ENCODE results near the gene PKLR.
"Not testable (repeated sequence)": the region's sequence is repeated elsewhere in the genome, so short reads cannot be mapped to it uniquely, and the experiment has no call there.

Gene PKLR

DNA sequence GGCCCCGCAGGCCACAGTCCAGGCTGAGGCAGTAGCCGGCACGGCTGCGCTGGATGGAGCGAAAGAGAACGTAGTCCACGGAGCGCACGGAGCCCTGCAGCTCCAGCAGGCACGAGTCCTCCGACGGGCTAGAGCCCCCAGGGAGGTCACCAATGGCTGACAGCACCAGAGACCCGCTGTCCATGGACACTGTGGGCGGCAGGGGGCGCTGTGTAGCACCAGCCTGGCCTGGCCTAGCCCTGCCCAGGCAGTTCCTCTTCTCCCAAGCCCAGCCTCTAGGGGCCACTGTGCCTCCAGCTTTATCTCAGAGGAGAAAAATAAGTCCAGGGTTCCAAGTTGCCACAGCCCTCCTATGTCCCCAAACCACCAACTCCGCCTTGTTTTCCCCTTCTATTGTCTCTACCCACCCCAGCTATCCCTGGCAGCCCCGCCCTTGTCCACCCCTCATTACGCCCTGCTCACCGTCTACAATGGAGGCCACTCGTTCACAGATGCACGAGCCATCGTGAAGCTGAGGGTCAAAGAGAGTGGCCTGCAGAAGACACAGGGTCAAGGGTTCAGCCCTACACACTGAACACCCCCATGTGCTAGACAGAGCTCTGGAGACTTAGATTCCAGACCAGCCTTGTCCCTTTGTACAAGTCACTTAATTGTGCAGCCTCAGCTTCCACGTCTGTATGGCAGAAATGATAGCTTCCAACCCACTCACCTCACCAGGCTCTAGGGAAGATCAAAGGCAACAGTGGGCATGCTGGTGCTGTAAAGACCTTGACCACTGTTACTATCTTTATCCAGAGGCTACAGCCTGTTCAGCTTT lies 50.4 kb downstream of the PKLR start:
- H3K27ac Mint-ChIP-seq = peak overlapping the region; percentile 80
- H3K27me3 Mint-ChIP-seq = no peaks in the 10 kb centered on the region
- intact Hi-C loops (cut with micrococcal nuclease) = loop anchor here (2.0 to 5.0 kb wide), 3 partner anchors 74 to 341 kb away; no protein-coding TSS in a partner anchor
- peaks cover 41% of the 10 kb centered on the region for H3K4me1 Mint-ChIP-seq (ENCODE audit: low read depth)
- peaks cover 31% of the 10 kb centered on the region for H3K36me3 Mint-ChIP-seq (ENCODE audit: low read depth)
- no peaks in the 10 kb centered on the region for H3K9me3 Mint-ChIP-seq
- peak overlapping the region; percentile 59 for H3K4me3 Mint-ChIP-seq

DNA sequence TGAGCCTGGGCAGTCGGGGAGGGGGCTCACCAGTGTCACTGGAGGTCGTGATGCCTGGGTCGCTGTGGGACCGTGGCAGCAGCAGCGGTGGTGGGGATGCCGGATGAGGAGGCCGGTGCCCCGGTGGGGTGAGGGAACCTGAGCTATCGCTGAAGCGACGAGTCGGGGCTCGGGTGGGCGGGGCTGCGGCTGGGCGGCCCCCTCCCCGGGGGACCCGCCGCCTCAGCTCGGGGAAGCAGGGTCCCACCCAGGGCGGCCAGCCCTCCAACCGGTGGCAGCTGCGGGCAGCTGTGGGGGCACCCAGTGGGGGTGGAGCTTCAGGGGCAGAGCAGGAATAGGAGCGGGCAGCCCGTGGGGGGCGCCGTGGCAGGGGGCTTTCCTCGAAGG lies 51.0 kb downstream of the PKLR start:
- intact Hi-C loops (cut with micrococcal nuclease) = loop anchor here (2.0 to 5.0 kb wide), 3 partner anchors 75 to 342 kb away; no protein-coding TSS in a partner anchor
- Mint-ChIP-seq H3K36me3 (ENCODE audit: low read depth) (peaks cover 25% of the 10 kb centered on the region), H3K4me3 (peak overlapping the region; percentile 65), H3K27ac (peak overlapping the region; percentile 80), H3K4me1 (ENCODE audit: low read depth) (peaks cover 39% of the 10 kb centered on the region), H3K27me3 (no peaks in the 10 kb centered on the region), H3K9me3 (no peaks in the 10 kb centered on the region)

- Mint-ChIP-seq H3K9me3 (no peaks in the 10 kb centered on the region), H3K4me3 (no peak overlapping the region), H3K27ac (no peak overlapping the region), H3K27me3 (no peaks in the 10 kb centered on the region), H3K4me1 (ENCODE audit: low read depth) (peaks cover 42% of the 10 kb centered on the region), H3K36me3 (ENCODE audit: low read depth) (peaks cover 21% of the 10 kb centered on the region)
- intact Hi-C loops (cut with micrococcal nuclease) = no loop called here
Observed at GRCh38 chr1:155247667-155248553, 53.3 kb downstream of the PKLR start.

- H3K4me3 Mint-ChIP-seq; H3K27me3 Mint-ChIP-seq; H3K27ac Mint-ChIP-seq; intact Hi-C loops (cut with micrococcal nuclease); H3K9me3 Mint-ChIP-seq: not testable (repeated sequence)
- H3K36me3 Mint-ChIP-seq (ENCODE audit: low read depth) = peaks cover 21% of the 10 kb centered on the region
- H3K4me1 Mint-ChIP-seq (ENCODE audit: low read depth) = peaks cover 47% of the 10 kb centered on the region
Observed at GRCh38 chr1:155246796-155247195, 54.4 kb downstream of the PKLR start.

DNA sequence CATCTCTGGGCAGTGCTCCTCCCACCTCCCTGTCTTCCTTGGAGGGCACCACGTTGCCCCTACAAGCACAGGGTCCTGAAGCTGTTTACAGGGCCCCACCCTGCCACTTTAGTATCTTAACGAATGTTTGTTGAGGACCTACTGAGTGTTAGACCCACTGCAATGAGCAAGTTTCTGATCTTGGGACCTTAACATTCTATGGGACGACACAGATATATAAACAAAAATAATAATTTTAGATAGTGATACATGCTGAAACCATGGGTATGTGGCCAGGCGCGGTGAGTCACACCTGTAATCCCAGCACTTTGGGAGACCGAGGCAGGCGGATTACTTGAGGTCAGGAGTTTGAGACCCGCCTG lies 56.1 kb downstream of the PKLR start:
- intact Hi-C loops (cut with micrococcal nuclease) = no loop called here
- Mint-ChIP-seq H3K36me3 (ENCODE audit: low read depth) (peaks cover 21% of the 10 kb centered on the region), H3K27ac (peak overlapping the region; percentile 74), H3K4me3 (peak overlapping the region; percentile 78), H3K9me3 (no peaks in the 10 kb centered on the region), H3K4me1 (ENCODE audit: low read depth) (peaks cover 51% of the 10 kb centered on the region), H3K27me3 (no peaks in the 10 kb centered on the region)

DNA sequence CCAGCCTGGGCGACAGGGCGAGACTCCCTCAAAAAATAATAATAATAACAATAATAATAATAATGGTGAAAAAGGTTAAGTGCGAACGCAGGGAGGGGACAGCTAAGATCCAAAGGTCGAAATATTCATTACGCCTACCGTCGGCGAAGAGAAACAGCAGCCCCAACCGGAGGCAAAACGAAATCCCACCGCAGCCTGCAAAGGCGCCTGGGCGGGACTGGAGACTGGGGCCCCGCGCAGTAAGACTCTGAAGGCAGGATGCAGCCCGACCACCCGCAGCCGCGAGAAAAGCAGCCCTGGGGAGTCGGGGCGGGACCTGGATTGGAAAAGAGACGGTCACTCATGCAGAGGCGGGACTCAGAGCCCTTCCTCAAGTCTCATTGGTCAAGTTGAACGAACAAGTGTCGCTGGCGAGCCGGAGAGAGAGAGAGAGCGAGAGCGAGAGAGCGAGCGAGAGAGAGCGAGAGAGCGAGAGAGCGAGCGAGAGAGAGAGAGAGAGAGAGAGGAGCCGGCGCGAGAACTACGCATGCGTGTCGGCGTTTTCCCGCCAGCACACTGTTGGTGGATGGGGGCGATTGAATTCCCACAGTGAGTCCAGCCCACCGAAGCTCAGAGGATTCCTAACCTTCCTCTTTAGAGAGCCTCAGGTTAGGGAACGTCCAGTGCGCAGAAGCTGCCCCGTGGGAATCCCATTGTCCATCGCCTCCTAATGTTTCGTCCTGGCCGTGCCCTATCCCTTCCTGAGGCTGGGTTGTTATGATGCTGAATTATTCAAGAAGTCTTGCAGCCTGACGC lies 56.7 kb downstream of the PKLR start:
- intact Hi-C loops (cut with micrococcal nuclease) = loop anchor here (5.0 kb wide), 1 partner anchor 37 kb away; the partner anchor contains the start of genes MTX1 and THBS3
- peaks cover 53% of the 10 kb centered on the region for H3K4me1 Mint-ChIP-seq (ENCODE audit: low read depth)
- H3K27me3 Mint-ChIP-seq = no peaks in the 10 kb centered on the region
- H3K4me3 Mint-ChIP-seq = peak overlapping the region; percentile 78
- peaks cover 26% of the 10 kb centered on the region for H3K36me3 Mint-ChIP-seq (ENCODE audit: low read depth)
- H3K9me3 Mint-ChIP-seq = no peaks in the 10 kb centered on the region
- peak overlapping the region; percentile 74 for H3K27ac Mint-ChIP-seq

- intact Hi-C loops (cut with micrococcal nuclease) = loop anchor here (5.0 kb wide), 1 partner anchor 36 kb away; the partner anchor contains the start of genes MTX1 and THBS3
- Mint-ChIP-seq H3K36me3 (ENCODE audit: low read depth) (peaks cover 38% of the 10 kb centered on the region), H3K27me3 (no peaks in the 10 kb centered on the region), H3K27ac (peak overlapping the region; percentile 91), H3K4me1 (ENCODE audit: low read depth) (peaks cover 64% of the 10 kb centered on the region), H3K4me3 (peak overlapping the region; percentile 78), H3K9me3 (no peaks in the 10 kb centered on the region)
Observed at GRCh38 chr1:155242805-155243358, 58.4 kb downstream of the PKLR start.

DNA sequence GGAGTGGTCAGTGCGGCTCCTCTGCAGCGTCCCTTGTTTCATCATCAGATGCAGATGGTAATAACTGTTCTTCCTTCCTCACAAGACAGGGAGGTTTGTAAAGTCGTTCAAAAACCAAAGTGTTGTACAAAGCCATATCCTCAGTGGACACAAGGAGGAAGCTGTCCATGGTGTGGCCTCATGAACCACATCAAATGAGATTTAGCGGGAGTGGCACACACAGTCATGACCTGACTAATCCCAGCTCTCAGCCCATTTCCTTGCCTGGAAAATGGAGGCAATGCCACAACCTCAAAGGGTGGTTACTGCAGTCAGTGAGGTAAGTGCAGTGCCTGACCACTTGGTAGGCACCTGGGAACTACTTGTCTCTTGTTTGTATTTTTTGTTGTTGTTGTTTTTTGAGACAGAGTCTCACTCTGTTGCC lies 59.4 kb downstream of the PKLR start:
- intact Hi-C loops (cut with micrococcal nuclease) = loop anchor here (5.0 kb wide), 1 partner anchor 35 kb away; the partner anchor contains the start of genes MTX1 and THBS3
- peak overlapping the region; percentile 91 for H3K27ac Mint-ChIP-seq
- peaks cover 64% of the 10 kb centered on the region for H3K4me1 Mint-ChIP-seq (ENCODE audit: low read depth)
- H3K27me3 Mint-ChIP-seq = no peaks in the 10 kb centered on the region
- H3K4me3 Mint-ChIP-seq = peak overlapping the region; percentile 44
- no peaks in the 10 kb centered on the region for H3K9me3 Mint-ChIP-seq
- H3K36me3 Mint-ChIP-seq (ENCODE audit: low read depth) = peaks cover 38% of the 10 kb centered on the region

DNA sequence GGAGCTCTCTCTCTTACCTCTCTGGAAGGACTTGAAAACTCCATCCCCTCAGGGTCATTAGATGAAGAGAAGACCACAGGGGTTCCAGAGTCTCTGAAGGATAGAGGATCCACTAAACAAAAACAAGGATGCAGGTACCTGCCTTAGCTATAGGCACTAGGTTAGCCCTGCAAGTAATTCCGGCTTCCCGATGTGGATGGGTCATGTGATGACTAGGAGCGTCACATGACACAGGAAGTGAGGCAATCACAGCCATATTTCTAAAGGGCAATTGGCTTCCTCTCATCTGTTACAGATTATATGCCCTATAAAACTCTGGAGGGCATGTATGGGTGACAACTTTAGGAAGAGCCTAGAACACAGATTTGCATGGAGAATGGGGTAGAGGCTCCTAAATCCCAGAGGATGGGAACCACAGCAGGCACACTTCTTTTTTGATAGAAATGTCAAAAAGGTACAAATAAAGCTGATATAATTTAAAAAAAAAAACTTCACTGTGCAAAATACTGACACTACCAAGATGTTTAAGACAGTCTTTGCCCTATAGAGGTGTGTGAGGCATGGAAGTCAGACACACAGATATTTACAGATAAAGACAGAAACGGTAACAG lies 60.1 kb downstream of the PKLR start:
- H3K9me3 Mint-ChIP-seq = no peaks in the 10 kb centered on the region
- H3K27me3 Mint-ChIP-seq = no peaks in the 10 kb centered on the region
- intact Hi-C loops (cut with micrococcal nuclease) = loop anchor here (5.0 kb wide), 1 partner anchor 34 kb away; the partner anchor contains the start of genes MTX1 and THBS3
- H3K36me3 Mint-ChIP-seq (ENCODE audit: low read depth) = peaks cover 38% of the 10 kb centered on the region
- peaks cover 64% of the 10 kb centered on the region for H3K4me1 Mint-ChIP-seq (ENCODE audit: low read depth)
- H3K27ac Mint-ChIP-seq = peak overlapping the region; percentile 91
- peak overlapping the region; percentile 84 for H3K4me3 Mint-ChIP-seq
